ENCODE measurements around the gene WAPL. TPM values are rescaled to one million over a fixed set of nuclear protein-coding genes. Genes with fewer than 3 reads are reported as not detected.
A peak's percentile ranks its signal among the peaks of the same experiment; 100 is the strongest.

Gene WAPL
- polyA plus RNA-seq, 3 donors: 17.8 to 26.5 (median 18.3) TPM

GRCh38 chr10:86447432-86447831 is 74.2 kb downstream of the WAPL start:
- H3K4me1 ChIP-seq (ENCODE audit: control insufficient read depth in 1 of 2, insufficient read depth in 2 of 2, low read length in 2 of 2): peaks cover 40 to 45% of the 10 kb centered on the region in 2 donors
- no peak overlapping the region for H3K4me3 ChIP-seq (replicated peaks in 1 of 3; ENCODE audit: low read depth in 2 of 3, low read length in 3 of 3)
- Mint-ChIP-seq H3K4me3 (no peak overlapping the region), H3K27me3 (ENCODE audit: low read depth in 3 of 3) (no peaks in the 10 kb centered on the region), H3K36me3 (peaks cover 68 to 90% of the 10 kb centered on the region in 2 donors), H3K27ac (peak overlapping the region; percentile 77 to 94 (median 89)), H3K9me3 (peaks cover 0 to 4% (median 0%) of the 10 kb centered on the region in 7 donors), H3K4me1 (peaks cover 42% of the 10 kb centered on the region)
- intact Hi-C loops (cut with micrococcal nuclease): loop anchor here in 1 of 2 donors (5.0 kb wide), 1 partner anchor 75 kb away; the partner anchor contains the start of gene WAPL
- peak overlapping the region; percentile 72 to 75 for H3K27ac ChIP-seq (ENCODE audit: low read depth in 1 of 2, low read length in 2 of 2)
- WGBS (ENCODE audit: insufficient coverage): no CpG with 5 or more reads among the region's 1 CpG
- H3K9me3 ChIP-seq (replicated peaks in 1 of 2; ENCODE audit: control insufficient read depth in 1 of 2, insufficient read depth in 1 of 2, low read length in 2 of 2): no peaks in the 10 kb centered on the region
- no peak for DNase-seq
- peaks cover 57 to 78% of the 10 kb centered on the region in 2 donors for H3K36me3 ChIP-seq (replicated peaks in 1 of 2; ENCODE audit: control insufficient read depth in 1 of 2, insufficient read depth in 2 of 2, low read length in 2 of 2)
- no peaks in the 10 kb centered on the region for H3K27me3 ChIP-seq (ENCODE audit: control insufficient read depth in 2 of 2, insufficient read depth in 2 of 2, low read length in 2 of 2)
- peaks cover 17% of the 10 kb centered on the region for H4K20me1 ChIP-seq (ENCODE audit: insufficient read depth, low read length)
- no peak overlapping the region for H2AFZ ChIP-seq (ENCODE audit: insufficient read depth, low read depth, low read length, poor library complexity, severe bottlenecking)
- H3K9ac ChIP-seq (ENCODE audit: insufficient read depth, low read length, poor library complexity, severe bottlenecking): no peak overlapping the region
- H3K4me2 ChIP-seq (replicated peaks; ENCODE audit: extremely low read depth, low read length, poor library complexity, severe bottlenecking): peak overlapping the region; percentile 1
- TF ChIP-seq, protein P1, sequence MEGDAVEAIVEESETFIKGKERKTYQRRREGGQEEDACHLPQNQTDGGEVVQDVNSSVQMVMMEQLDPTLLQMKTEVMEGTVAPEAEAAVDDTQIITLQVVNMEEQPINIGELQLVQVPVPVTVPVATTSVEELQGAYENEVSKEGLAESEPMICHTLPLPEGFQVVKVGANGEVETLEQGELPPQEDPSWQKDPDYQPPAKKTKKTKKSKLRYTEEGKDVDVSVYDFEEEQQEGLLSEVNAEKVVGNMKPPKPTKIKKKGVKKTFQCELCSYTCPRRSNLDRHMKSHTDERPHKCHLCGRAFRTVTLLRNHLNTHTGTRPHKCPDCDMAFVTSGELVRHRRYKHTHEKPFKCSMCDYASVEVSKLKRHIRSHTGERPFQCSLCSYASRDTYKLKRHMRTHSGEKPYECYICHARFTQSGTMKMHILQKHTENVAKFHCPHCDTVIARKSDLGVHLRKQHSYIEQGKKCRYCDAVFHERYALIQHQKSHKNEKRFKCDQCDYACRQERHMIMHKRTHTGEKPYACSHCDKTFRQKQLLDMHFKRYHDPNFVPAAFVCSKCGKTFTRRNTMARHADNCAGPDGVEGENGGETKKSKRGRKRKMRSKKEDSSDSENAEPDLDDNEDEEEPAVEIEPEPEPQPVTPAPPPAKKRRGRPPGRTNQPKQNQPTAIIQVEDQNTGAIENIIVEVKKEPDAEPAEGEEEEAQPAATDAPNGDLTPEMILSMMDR (IDR thresholded peaks at IDR 0.05): no peak
- peaks cover 52% of the 10 kb centered on the region for H3K79me2 ChIP-seq (ENCODE audit: insufficient read depth, low read length)

DNA sequence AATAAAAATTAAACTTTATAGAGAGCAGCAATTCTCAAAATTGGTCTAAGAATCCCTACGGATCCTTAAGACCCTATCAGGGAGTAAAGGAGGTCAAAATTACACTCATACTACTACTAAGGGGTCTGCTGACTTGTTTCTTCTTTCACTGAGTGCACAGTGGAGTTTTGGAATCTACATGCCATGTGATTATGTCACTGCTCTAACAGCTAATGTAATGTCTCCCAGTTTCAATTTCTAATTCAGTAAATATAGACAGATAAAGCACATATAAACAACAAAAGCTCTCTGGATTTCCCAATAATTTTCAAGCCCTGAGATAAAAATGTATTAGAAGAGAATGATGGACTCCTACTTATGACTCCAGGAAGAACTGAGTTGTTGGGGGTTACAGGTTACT is 74.6 kb downstream of the WAPL start:
- H3K4me2 ChIP-seq (replicated peaks; ENCODE audit: extremely low read depth, low read length, poor library complexity, severe bottlenecking): peak overlapping the region; percentile 1
- Mint-ChIP-seq H3K27ac (peak overlapping the region; percentile 77 to 94 (median 89)), H3K36me3 (peaks cover 69 to 90% of the 10 kb centered on the region in 2 donors), H3K4me1 (peaks cover 42% of the 10 kb centered on the region), H3K4me3 (no peak overlapping the region), H3K27me3 (ENCODE audit: low read depth in 3 of 3) (no peaks in the 10 kb centered on the region), H3K9me3 (peaks cover 0 to 4% (median 0%) of the 10 kb centered on the region in 7 donors)
- H3K4me3 ChIP-seq (replicated peaks in 1 of 3; ENCODE audit: low read depth in 2 of 3, low read length in 3 of 3): no peak overlapping the region
- H3K9ac ChIP-seq (ENCODE audit: insufficient read depth, low read length, poor library complexity, severe bottlenecking): no peak overlapping the region
- no peak overlapping the region for H2AFZ ChIP-seq (ENCODE audit: insufficient read depth, low read depth, low read length, poor library complexity, severe bottlenecking)
- peak in 1 of 3 donors; percentile 37 for DNase-seq
- TF ChIP-seq, protein P1 (IDR thresholded peaks at IDR 0.05): no peak
- H3K36me3 ChIP-seq (replicated peaks in 1 of 2; ENCODE audit: control insufficient read depth in 1 of 2, insufficient read depth in 2 of 2, low read length in 2 of 2): peaks cover 57 to 78% of the 10 kb centered on the region in 2 donors
- H3K27ac ChIP-seq (ENCODE audit: low read depth in 1 of 2, low read length in 2 of 2): peak overlapping the region in 1 of 2 donors; percentile 72
- intact Hi-C loops (cut with micrococcal nuclease): loop anchor here in 1 of 2 donors (5.0 kb wide), 1 partner anchor 75 kb away; the partner anchor contains the start of gene WAPL
- peaks cover 17% of the 10 kb centered on the region for H4K20me1 ChIP-seq (ENCODE audit: insufficient read depth, low read length)
- no peaks in the 10 kb centered on the region for H3K9me3 ChIP-seq (replicated peaks in 1 of 2; ENCODE audit: control insufficient read depth in 1 of 2, insufficient read depth in 1 of 2, low read length in 2 of 2)
- peaks cover 40 to 45% of the 10 kb centered on the region in 2 donors for H3K4me1 ChIP-seq (ENCODE audit: control insufficient read depth in 1 of 2, insufficient read depth in 2 of 2, low read length in 2 of 2)
- WGBS (ENCODE audit: insufficient coverage): no CpG with 5 or more reads among the region's 1 CpG
- H3K27me3 ChIP-seq (ENCODE audit: control insufficient read depth in 2 of 2, insufficient read depth in 2 of 2, low read length in 2 of 2): no peaks in the 10 kb centered on the region
- H3K79me2 ChIP-seq (ENCODE audit: insufficient read depth, low read length): peaks cover 52% of the 10 kb centered on the region

All from CD14-positive monocyte (primary cell).